Measurements from ENCODE around the gene TLE4.

TLE4 gene

DNA sequence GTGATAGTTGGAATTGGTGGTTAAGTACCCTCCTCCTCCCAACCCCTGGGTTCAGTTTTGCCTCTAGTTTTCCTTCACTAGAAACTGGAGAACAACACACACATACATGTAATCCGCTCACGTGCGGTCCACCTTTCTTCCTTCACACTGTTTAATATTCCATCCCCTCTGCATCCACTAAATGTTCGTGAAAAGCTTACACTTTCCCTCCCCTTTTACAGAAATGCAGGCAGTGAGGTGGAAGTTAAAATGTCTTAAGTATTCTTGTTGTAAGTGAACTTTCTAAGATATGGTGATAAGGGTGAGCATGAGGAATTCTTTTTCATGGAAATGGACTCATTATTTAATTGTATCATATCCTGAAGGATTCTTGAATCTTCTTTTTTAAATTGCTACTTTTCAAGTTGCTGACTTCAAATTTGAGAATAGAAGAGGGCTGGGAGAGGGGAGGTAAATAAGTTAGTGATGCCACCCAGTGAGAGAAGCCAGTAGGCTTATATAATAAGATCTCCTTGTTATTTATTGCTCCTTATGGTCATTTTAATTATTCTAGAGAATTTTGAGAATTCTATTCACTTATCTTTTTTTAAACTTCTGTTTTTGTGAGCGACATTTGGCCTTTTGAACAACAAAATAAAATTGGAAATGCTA, 90.2 kb downstream of the TLE4 start:
- H3K36me3 ChIP-seq (replicated peaks; ENCODE audit: insufficient read depth, low read length) = no peaks in the 10 kb centered on the region
- TF ChIP-seq EZH2 (optimal IDR thresholded peaks at IDR 0.05; ENCODE audit: low read depth, low read length) = no peak
- TF ChIP-seq EZH2phosphoT487 (IDR thresholded peaks at IDR 0.05; ENCODE audit: low read length) = no peak
- TF ChIP-seq, protein P1, sequence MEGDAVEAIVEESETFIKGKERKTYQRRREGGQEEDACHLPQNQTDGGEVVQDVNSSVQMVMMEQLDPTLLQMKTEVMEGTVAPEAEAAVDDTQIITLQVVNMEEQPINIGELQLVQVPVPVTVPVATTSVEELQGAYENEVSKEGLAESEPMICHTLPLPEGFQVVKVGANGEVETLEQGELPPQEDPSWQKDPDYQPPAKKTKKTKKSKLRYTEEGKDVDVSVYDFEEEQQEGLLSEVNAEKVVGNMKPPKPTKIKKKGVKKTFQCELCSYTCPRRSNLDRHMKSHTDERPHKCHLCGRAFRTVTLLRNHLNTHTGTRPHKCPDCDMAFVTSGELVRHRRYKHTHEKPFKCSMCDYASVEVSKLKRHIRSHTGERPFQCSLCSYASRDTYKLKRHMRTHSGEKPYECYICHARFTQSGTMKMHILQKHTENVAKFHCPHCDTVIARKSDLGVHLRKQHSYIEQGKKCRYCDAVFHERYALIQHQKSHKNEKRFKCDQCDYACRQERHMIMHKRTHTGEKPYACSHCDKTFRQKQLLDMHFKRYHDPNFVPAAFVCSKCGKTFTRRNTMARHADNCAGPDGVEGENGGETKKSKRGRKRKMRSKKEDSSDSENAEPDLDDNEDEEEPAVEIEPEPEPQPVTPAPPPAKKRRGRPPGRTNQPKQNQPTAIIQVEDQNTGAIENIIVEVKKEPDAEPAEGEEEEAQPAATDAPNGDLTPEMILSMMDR (IDR thresholded peaks at IDR 0.05; ENCODE audit: low read length) = no peak
- H3K4me3 ChIP-seq (ENCODE audit: low read length) = no peak overlapping the region
- H3K9me2 ChIP-seq (replicated peaks; ENCODE audit: insufficient read depth, low read length) = no peaks in the 10 kb centered on the region
- H3K79me2 ChIP-seq (ENCODE audit: low read length) = no peaks in the 10 kb centered on the region
- H3K4me2 ChIP-seq (ENCODE audit: low read depth, low read length) = no peak overlapping the region
- H3K9me3 ChIP-seq (replicated peaks; ENCODE audit: insufficient read depth, low read length) = no peaks in the 10 kb centered on the region
- no peaks in the 10 kb centered on the region for H3K4me1 ChIP-seq (ENCODE audit: low read length)
- H2AFZ ChIP-seq (ENCODE audit: low read length) = no peak overlapping the region
- H3K27ac ChIP-seq (ENCODE audit: low read length) = no peak overlapping the region
- H3F3A ChIP-seq (ENCODE audit: insufficient read depth, low read length) = no peaks in the 10 kb centered on the region
- DNase-seq = no peak
- no peaks in the 10 kb centered on the region for H3K27me3 ChIP-seq (replicated peaks; ENCODE audit: insufficient read depth, low read length)
- no peaks in the 10 kb centered on the region for H4K20me1 ChIP-seq (ENCODE audit: insufficient read depth, low read length)
- no peak overlapping the region for H3K9ac ChIP-seq (ENCODE audit: low read length)

DNA sequence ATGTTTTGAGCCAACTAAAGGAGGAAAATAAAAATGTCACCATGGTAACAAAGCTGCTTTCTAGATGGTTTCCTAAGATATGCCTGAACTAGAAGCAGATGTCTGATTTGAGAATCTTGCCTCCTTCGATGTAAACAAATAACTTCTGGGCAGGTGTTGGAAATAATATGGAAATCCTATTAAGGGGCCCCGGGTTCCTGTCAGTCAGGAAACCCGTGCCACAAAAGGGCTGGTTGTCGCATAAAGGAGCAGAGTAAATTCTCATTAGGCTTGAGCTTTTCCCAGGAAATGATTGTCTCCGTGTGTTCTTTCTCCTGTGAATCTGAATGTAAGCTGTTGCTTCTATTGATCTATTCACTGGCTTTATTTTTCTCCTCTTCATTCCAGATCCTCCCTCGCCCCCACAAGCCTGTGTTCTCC, 90.8 kb downstream of the TLE4 start:
- no peak overlapping the region for H3K4me3 ChIP-seq (ENCODE audit: low read length)
- no peak overlapping the region for H3K27ac ChIP-seq (ENCODE audit: low read length)
- no peaks in the 10 kb centered on the region for H3K27me3 ChIP-seq (replicated peaks; ENCODE audit: insufficient read depth, low read length)
- H3K79me2 ChIP-seq (ENCODE audit: low read length) = no peaks in the 10 kb centered on the region
- no peaks in the 10 kb centered on the region for H3K36me3 ChIP-seq (replicated peaks; ENCODE audit: insufficient read depth, low read length)
- no peaks in the 10 kb centered on the region for H3F3A ChIP-seq (ENCODE audit: insufficient read depth, low read length)
- no peak overlapping the region for H3K9ac ChIP-seq (ENCODE audit: low read length)
- H3K9me3 ChIP-seq (replicated peaks; ENCODE audit: insufficient read depth, low read length) = no peaks in the 10 kb centered on the region
- TF ChIP-seq EZH2phosphoT487 (IDR thresholded peaks at IDR 0.05; ENCODE audit: low read length) (no peak), EZH2 (optimal IDR thresholded peaks at IDR 0.05; ENCODE audit: low read depth, low read length) (no peak)
- TF ChIP-seq, protein P1 (IDR thresholded peaks at IDR 0.05; ENCODE audit: low read length) = no peak
- no peaks in the 10 kb centered on the region for H3K4me1 ChIP-seq (ENCODE audit: low read length)
- H3K9me2 ChIP-seq (replicated peaks; ENCODE audit: insufficient read depth, low read length) = no peaks in the 10 kb centered on the region
- no peak overlapping the region for H3K4me2 ChIP-seq (ENCODE audit: low read depth, low read length)
- no peak overlapping the region for H2AFZ ChIP-seq (ENCODE audit: low read length)
- DNase-seq = no peak
- no peaks in the 10 kb centered on the region for H4K20me1 ChIP-seq (ENCODE audit: insufficient read depth, low read length)

DNA sequence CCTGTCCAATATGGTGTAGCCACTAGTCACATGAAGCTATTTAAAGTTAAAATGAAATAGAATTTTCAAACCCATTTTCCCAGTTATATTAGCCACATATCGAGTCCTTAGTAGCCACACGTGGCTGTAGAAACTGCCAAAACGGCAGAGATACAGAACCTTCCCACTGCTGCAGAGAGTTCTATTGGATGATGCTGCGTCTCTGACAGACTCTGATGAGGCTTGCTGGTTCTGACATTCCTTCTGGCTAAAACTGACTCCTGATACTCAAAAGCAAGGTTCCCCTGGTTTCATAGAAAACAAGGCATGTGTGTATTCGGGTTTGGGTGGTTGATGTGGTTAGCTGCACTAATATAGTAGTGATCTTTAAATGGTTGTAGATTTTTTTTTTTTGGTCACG, 91.5 kb downstream of the TLE4 start:
- Histone ChIP-seq H3K4me1 (ENCODE audit: low read length) (no peaks in the 10 kb centered on the region), H3K9me2 (replicated peaks; ENCODE audit: insufficient read depth, low read length) (no peaks in the 10 kb centered on the region), H3K27me3 (replicated peaks; ENCODE audit: insufficient read depth, low read length) (no peaks in the 10 kb centered on the region), H3K9me3 (replicated peaks; ENCODE audit: insufficient read depth, low read length) (no peaks in the 10 kb centered on the region), H3K79me2 (ENCODE audit: low read length) (no peaks in the 10 kb centered on the region), H3K4me3 (ENCODE audit: low read length) (no peak overlapping the region), H4K20me1 (ENCODE audit: insufficient read depth, low read length) (no peaks in the 10 kb centered on the region), H3K36me3 (replicated peaks; ENCODE audit: insufficient read depth, low read length) (no peaks in the 10 kb centered on the region), H3K27ac (ENCODE audit: low read length) (no peak overlapping the region), H3F3A (ENCODE audit: insufficient read depth, low read length) (no peaks in the 10 kb centered on the region), H3K9ac (ENCODE audit: low read length) (no peak overlapping the region), H3K4me2 (ENCODE audit: low read depth, low read length) (no peak overlapping the region), H2AFZ (ENCODE audit: low read length) (no peak overlapping the region)
- TF ChIP-seq, protein P1 (IDR thresholded peaks at IDR 0.05; ENCODE audit: low read length) = no peak
- TF ChIP-seq EZH2 (optimal IDR thresholded peaks at IDR 0.05; ENCODE audit: low read depth, low read length) (no peak), EZH2phosphoT487 (IDR thresholded peaks at IDR 0.05; ENCODE audit: low read length) (no peak)
- DNase-seq = no peak
